Endodermal cell (in vitro differentiated cells): ENCODE measurements around the gene LMOD2. TPM values are rescaled to one million over a fixed set of nuclear protein-coding genes. Genes with fewer than 3 reads are reported as not detected.

Experiments
- DNase-seq: peaks from one replicate; pipeline ENCODE4 v3.0.0-alpha.2; 2017
- H3K27ac ChIP-seq: 2 replicates; pipeline ENCODE4 v1.5.1; 2013; ENCODE audit warnings: mild to moderate bottlenecking, low read depth, low read length, moderate library complexity
- H3K27me3 ChIP-seq: 2 replicates; pipeline ENCODE4 v1.6.1; 2013; ENCODE audit warnings: mild to moderate bottlenecking, low read length, moderate library complexity; ENCODE audit not compliant: insufficient read depth, control insufficient read depth, poor library complexity, severe bottlenecking
- H3K36me3 ChIP-seq: 2 replicates; pipeline ENCODE4 v1.7.0; 2013; ENCODE audit warnings: mild to moderate bottlenecking, low read length, moderate library complexity; ENCODE audit not compliant: control insufficient read depth, insufficient read depth
- H3K4me1 ChIP-seq: one replicate; pipeline ENCODE4 v1.7.0; 2013; ENCODE audit warnings: low read length; ENCODE audit not compliant: control insufficient read depth, insufficient read depth
- H3K4me3 ChIP-seq: 2 replicates; pipeline ENCODE4 v1.5.1; 2013; ENCODE audit warnings: mild to moderate bottlenecking, low read length, moderate library complexity
- H3K9ac ChIP-seq: 2 replicates; pipeline ENCODE4 v1.6.1; 2013; ENCODE audit warnings: mild to moderate bottlenecking, low read length, moderate library complexity; ENCODE audit not compliant: poor library complexity, severe bottlenecking; ENCODE audit errors: extremely low read depth
- H3K9me3 ChIP-seq: 2 replicates; pipeline ENCODE4 v1.6.1; 2013; ENCODE audit warnings: mild to moderate bottlenecking, low read length, moderate library complexity; ENCODE audit not compliant: control insufficient read depth
- H3K27ac Mint-ChIP-seq: 2 replicates; pipeline ENCODE4 v1.8.0; 2020; ENCODE audit warnings: mixed read lengths
- H3K27me3 Mint-ChIP-seq: 2 replicates; pipeline ENCODE4 v1.8.0; 2021; ENCODE audit warnings: mild to moderate bottlenecking, mixed read lengths; ENCODE audit not compliant: insufficient read depth
- H3K36me3 Mint-ChIP-seq: 2 replicates; pipeline ENCODE4 v1.8.0; 2020; ENCODE audit warnings: low read depth, mixed read lengths
- H3K4me1 Mint-ChIP-seq: 2 replicates; pipeline ENCODE4 v1.8.0; 2020; ENCODE audit warnings: mixed read lengths
- H3K4me3 Mint-ChIP-seq: 2 replicates; pipeline ENCODE4 v1.8.0; 2020; ENCODE audit warnings: mild to moderate bottlenecking, moderate library complexity, mixed read lengths
- H3K9me3 Mint-ChIP-seq: 2 replicates; pipeline ENCODE4 v1.8.0; 2020; ENCODE audit warnings: mild to moderate bottlenecking, mixed read lengths
- WGBS, 2 experiments: methylation state at CpG; one replicate each; pipeline versions ENCODE4 v1.1.5 to v1.1.7; 2013; ENCODE audit warnings: missing lambda C conversion rate in 2 of 2, mixed read lengths in 1 of 2; ENCODE audit not compliant: insufficient coverage in 1 of 2, insufficient read length in 1 of 2; 5-methylcytosine and 5-hydroxymethylcytosine counted together
- total RNA-seq, 2 donors: library from RNA; stranded (reverse); fragmentation: NEBNext Ultra II Directional in 1 of 2; extraction: Animal tissue kit (Norgen Biotek cat#: 25700) in 1 of 2; gene quantifications; 2 replicates in 1 of 2; 3 replicates in 1 of 2; pipeline ENCODE4 v1.2.1, GENCODE V29; 2021
- TF ChIP-seq, protein P1 (sequence below): fragments of 200-600 bp; sonication (generic); conservative IDR thresholded peaks from 2 replicates; pipeline ENCODE4 v1.5.0; 2021; ENCODE audit warnings: antibody characterized with exemption, mild to moderate bottlenecking

LMOD2 gene
- total RNA-seq, 2 donors from 2014 or later, result not detected

DNA sequence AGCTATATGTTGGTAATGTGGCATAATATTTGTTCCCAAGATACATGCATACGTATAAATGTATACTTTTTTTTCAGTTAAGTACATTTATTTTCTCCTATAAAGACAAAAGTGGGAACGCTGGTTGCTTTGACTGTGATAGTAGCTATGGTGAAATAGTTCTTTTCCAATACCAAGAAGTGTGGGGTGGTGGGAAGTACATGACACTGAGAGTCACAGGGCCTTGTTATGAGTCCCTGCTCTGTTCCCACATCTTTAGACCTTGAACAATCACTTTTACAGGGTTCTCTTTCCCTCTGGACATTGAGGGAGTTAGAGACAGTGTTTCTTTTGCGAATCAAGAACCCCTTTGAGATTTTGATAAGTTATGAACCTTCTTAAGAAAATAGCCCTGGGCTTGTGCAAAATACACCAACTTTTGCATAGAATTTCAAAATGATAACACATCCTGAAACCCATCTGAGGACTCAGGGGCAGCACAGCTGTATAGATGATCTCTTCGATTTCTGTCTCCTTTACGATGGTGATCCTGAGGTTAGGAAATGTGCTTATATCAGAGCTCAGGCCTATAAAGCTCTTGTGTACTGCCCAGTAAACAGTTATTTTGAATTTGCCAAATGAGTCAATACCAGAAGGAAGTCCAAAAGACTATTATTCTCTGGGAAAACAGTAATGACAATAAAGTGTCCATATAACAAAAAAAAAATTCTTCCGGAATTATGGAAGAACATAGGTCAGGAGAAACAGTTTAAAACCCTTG, 1.1 kb downstream of the LMOD2 start:
- WGBS, 2 experiments, result 93 to 100% methylated on average over 1 to 5 of the region's 6 CpGs
- Histone ChIP-seq H3K9ac (no peak overlapping the region), H3K4me3 (no peak overlapping the region), H3K4me1 (peaks cover 18% of the 10 kb centered on the region), H3K36me3 (no peaks in the 10 kb centered on the region), H3K27ac (no peak overlapping the region), H3K27me3 (no peaks in the 10 kb centered on the region), H3K9me3 (no peaks in the 10 kb centered on the region)
- H3K36me3 Mint-ChIP-seq, result no peaks in the 10 kb centered on the region
- TF ChIP-seq, protein P1, sequence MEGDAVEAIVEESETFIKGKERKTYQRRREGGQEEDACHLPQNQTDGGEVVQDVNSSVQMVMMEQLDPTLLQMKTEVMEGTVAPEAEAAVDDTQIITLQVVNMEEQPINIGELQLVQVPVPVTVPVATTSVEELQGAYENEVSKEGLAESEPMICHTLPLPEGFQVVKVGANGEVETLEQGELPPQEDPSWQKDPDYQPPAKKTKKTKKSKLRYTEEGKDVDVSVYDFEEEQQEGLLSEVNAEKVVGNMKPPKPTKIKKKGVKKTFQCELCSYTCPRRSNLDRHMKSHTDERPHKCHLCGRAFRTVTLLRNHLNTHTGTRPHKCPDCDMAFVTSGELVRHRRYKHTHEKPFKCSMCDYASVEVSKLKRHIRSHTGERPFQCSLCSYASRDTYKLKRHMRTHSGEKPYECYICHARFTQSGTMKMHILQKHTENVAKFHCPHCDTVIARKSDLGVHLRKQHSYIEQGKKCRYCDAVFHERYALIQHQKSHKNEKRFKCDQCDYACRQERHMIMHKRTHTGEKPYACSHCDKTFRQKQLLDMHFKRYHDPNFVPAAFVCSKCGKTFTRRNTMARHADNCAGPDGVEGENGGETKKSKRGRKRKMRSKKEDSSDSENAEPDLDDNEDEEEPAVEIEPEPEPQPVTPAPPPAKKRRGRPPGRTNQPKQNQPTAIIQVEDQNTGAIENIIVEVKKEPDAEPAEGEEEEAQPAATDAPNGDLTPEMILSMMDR, result no peak
- H3K9me3 Mint-ChIP-seq, result no peaks in the 10 kb centered on the region
- peaks cover 2% of the 10 kb centered on the region for H3K27me3 Mint-ChIP-seq
- DNase-seq, result no peak
- H3K4me3 Mint-ChIP-seq, result no peak overlapping the region
- no peak overlapping the region for H3K27ac Mint-ChIP-seq
- H3K4me1 Mint-ChIP-seq, result peaks cover 39% of the 10 kb centered on the region

GRCh38 chr7:123657304-123657685, 1.6 kb downstream of the LMOD2 start:
- no peaks in the 10 kb centered on the region for H3K36me3 Mint-ChIP-seq
- WGBS, 2 experiments, result 89 to 100% methylated on average over 1 of the region's 1 CpG
- no peak overlapping the region for H3K27ac ChIP-seq
- H3K9me3 ChIP-seq, result no peaks in the 10 kb centered on the region
- no peaks in the 10 kb centered on the region for H3K27me3 ChIP-seq
- H3K9ac ChIP-seq, result no peak overlapping the region
- H3K27me3 Mint-ChIP-seq, result peaks cover 2% of the 10 kb centered on the region
- no peak for DNase-seq
- H3K4me1 Mint-ChIP-seq, result peaks cover 41% of the 10 kb centered on the region
- no peak overlapping the region for H3K4me3 ChIP-seq
- no peaks in the 10 kb centered on the region for H3K36me3 ChIP-seq
- H3K27ac Mint-ChIP-seq, result no peak overlapping the region
- H3K4me1 ChIP-seq, result peaks cover 18% of the 10 kb centered on the region
- H3K9me3 Mint-ChIP-seq, result no peaks in the 10 kb centered on the region
- TF ChIP-seq, protein P1, result no peak
- H3K4me3 Mint-ChIP-seq, result no peak overlapping the region

- Histone ChIP-seq H3K4me1 (peaks cover 18% of the 10 kb centered on the region), H3K4me3 (no peak overlapping the region), H3K9me3 (no peaks in the 10 kb centered on the region), H3K27me3 (no peaks in the 10 kb centered on the region), H3K9ac (no peak overlapping the region), H3K27ac (no peak overlapping the region), H3K36me3 (no peaks in the 10 kb centered on the region)
- H3K9me3 Mint-ChIP-seq, result no peaks in the 10 kb centered on the region
- TF ChIP-seq, protein P1, result no peak
- H3K4me3 Mint-ChIP-seq, result peak overlapping the region; percentile 10
- no peaks in the 10 kb centered on the region for H3K36me3 Mint-ChIP-seq
- 91 to 95% methylated on average over 6 of the region's 6 CpGs for WGBS, 2 experiments
- H3K4me1 Mint-ChIP-seq, result peaks cover 43% of the 10 kb centered on the region
- no peak for DNase-seq
- H3K27ac Mint-ChIP-seq, result no peak overlapping the region
- peaks cover 2% of the 10 kb centered on the region for H3K27me3 Mint-ChIP-seq
Observed at GRCh38 chr7:123658023-123658422, 2.4 kb downstream of the LMOD2 start.
